Body of pancreas (tissue), 4 donors: Measurements from ENCODE around the gene SLC9A8. TPM values are rescaled to one million over a fixed set of nuclear protein-coding genes. Genes with fewer than 3 reads are reported as not detected.

Experiments used
- ATAC-seq: fragments of 150-250 bp; one replicate; pipeline ENCODE4 v1.9.1; 2016
- DNase-seq, 4 donors: peaks; one replicate each; pipeline ENCODE4 v3.0.0-alpha.2; 2019
- H3K27ac ChIP-seq, 4 donors: fragments of 200-600 bp; sonication (generic); 1 replicate in 3 of 4; 2 replicates in 1 of 4; pipeline versions ENCODE4 v1.5.1 to v1.6.1; 2016 to 2019; ENCODE audit warnings: mild to moderate bottlenecking in 1 of 4, mixed read lengths in 1 of 4, moderate library complexity in 1 of 4
- H3K27me3 ChIP-seq, 2 donors: fragments of 200-600 bp; sonication (generic); one replicate each; pipeline ENCODE4 v1.6.0; 2016; ENCODE audit warnings: mild to moderate bottlenecking in 1 of 2
- H3K36me3 ChIP-seq, 2 donors: fragments of 200-600 bp; sonication (generic); replicated peaks in 1 of 2; 2 replicates each; pipeline ENCODE4 v1.5.1; 2016; ENCODE audit warnings: low read depth in 2 of 2; ENCODE audit not compliant: insufficient read depth in 1 of 2
- H3K4me1 ChIP-seq: fragments of 200-600 bp; sonication (generic); one replicate; pipeline ENCODE4 v1.6.0; 2016
- H3K4me3 ChIP-seq, 2 donors: fragments of 200-600 bp; sonication (generic); 1 replicate in 1 of 2; 2 replicates in 1 of 2; pipeline ENCODE4 v1.5.1; 2016 to 2019
- H3K9me3 ChIP-seq, 3 donors: fragments of 200-600 bp; sonication (generic); 1 replicate in 2 of 3; 2 replicates in 1 of 3; pipeline ENCODE4 v1.5.1; 2016
- POLR2A ChIP-seq, 3 donors: fragments of 450-650 bp; IDR thresholded peaks; one replicate each; pipeline ENCODE4 v1.6.1; 2016; ENCODE audit warnings: antibody characterized with exemption in 3 of 3, mild to moderate bottlenecking in 2 of 3
- WGBS, 2 donors: methylation state at CpG; one replicate each; pipeline ENCODE4 v1.1.5; 2017; 5-methylcytosine and 5-hydroxymethylcytosine counted together
- intact Hi-C: fragments of 100-400 bp; cut with DNase I; formaldehyde crosslinking; loops from one replicate; pipeline ENCODE4 v1.15.1; 2023
- total RNA-seq, 2 donors: library from RNA; depleted of rRNA; stranded (reverse); fragments of >200 nt; gene quantifications; one replicate each; pipeline ENCODE4 v1.1.0, GENCODE V29; 2016
- TF ChIP-seq, protein P1 (sequence below), 7 experiments: fragments of 450-650 bp in 4 of 7; fragments of 200-600 bp in 3 of 7; sonication (generic) in 3 of 7; IDR thresholded peaks; one replicate each; pipeline ENCODE4 v1.5.1; 2016 to 2019; ENCODE audit warnings: antibody characterized with exemption in 7 of 7

SLC9A8 gene
- total RNA-seq, 2 donors from 2014 or later, result 5.9 to 11.2 TPM

DNA sequence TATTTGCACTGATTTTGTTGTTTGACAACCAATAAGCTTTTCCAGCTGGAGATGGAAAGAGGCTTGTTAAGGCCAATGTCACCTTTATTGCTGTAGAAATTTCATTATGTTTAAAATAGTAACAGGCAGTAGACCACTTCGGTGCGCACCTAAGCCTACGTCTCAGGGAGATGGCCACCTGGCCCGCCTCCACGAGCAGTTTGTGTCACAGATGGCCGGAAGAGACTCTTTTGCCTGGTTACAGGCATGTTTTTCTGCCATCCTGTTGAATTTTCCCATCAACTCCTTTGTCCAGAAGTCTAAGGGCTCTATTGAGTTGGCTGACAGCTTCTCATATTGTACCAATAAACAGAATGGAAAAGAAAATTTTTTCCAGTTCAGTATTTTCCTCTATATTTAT lies 51.0 kb downstream of the SLC9A8 start:
- ATAC-seq (no peak), DNase-seq (no peak)
- no peaks in the 10 kb centered on the region for H3K4me1 ChIP-seq
- H3K36me3 ChIP-seq, result peaks cover 0 to 7% of the 10 kb centered on the region in 2 donors
- H3K9me3 ChIP-seq, result no peaks in the 10 kb centered on the region
- H3K27me3 ChIP-seq, result no peaks in the 10 kb centered on the region
- H3K4me3 ChIP-seq, result no peak overlapping the region
- no peak overlapping the region for H3K27ac ChIP-seq
- intact Hi-C loops, result no loop called here
- 93 to 95% methylated on average over 6 of the region's 6 CpGs for WGBS, 2 donors
- TF ChIP-seq POLR2A (IDR thresholded peaks at IDR 0.05), result no peak
- TF ChIP-seq, protein P1, sequence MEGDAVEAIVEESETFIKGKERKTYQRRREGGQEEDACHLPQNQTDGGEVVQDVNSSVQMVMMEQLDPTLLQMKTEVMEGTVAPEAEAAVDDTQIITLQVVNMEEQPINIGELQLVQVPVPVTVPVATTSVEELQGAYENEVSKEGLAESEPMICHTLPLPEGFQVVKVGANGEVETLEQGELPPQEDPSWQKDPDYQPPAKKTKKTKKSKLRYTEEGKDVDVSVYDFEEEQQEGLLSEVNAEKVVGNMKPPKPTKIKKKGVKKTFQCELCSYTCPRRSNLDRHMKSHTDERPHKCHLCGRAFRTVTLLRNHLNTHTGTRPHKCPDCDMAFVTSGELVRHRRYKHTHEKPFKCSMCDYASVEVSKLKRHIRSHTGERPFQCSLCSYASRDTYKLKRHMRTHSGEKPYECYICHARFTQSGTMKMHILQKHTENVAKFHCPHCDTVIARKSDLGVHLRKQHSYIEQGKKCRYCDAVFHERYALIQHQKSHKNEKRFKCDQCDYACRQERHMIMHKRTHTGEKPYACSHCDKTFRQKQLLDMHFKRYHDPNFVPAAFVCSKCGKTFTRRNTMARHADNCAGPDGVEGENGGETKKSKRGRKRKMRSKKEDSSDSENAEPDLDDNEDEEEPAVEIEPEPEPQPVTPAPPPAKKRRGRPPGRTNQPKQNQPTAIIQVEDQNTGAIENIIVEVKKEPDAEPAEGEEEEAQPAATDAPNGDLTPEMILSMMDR (IDR thresholded peaks at IDR 0.05), result no peak

DNA sequence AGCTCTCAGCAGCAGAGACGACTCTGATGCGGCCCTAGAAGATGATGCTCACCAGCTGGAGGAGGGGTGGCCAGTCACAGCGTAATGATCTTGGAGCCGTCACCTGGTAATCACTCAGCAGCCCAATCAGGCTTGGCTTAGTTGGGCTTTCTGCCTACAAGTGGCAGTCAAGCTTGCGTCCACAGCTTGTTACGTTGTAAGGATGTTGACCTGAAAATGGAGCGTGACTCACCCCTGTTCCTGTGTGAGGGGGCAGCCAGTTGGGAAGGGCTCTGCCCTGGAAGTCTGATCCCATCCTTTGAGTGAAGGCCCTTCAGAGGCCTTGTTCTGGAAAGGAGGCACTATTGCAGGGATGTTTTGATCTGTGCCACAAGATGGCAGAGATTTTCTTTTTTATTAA lies 52.9 kb downstream of the SLC9A8 start:
- 78 to 91% methylated on average over 3 to 7 of the region's 7 CpGs for WGBS, 2 donors
- no peak for TF ChIP-seq POLR2A (IDR thresholded peaks at IDR 0.05)
- TF ChIP-seq, protein P1 (IDR thresholded peaks at IDR 0.05), result no peak
- Histone ChIP-seq H3K27ac (no peak overlapping the region), H3K36me3 (peaks cover 0 to 7% of the 10 kb centered on the region in 2 donors), H3K27me3 (no peaks in the 10 kb centered on the region), H3K4me3 (no peak overlapping the region), H3K4me1 (no peaks in the 10 kb centered on the region), H3K9me3 (no peaks in the 10 kb centered on the region)
- intact Hi-C loops, result no loop called here
- ATAC-seq, result no peak
- no peak for DNase-seq

DNA sequence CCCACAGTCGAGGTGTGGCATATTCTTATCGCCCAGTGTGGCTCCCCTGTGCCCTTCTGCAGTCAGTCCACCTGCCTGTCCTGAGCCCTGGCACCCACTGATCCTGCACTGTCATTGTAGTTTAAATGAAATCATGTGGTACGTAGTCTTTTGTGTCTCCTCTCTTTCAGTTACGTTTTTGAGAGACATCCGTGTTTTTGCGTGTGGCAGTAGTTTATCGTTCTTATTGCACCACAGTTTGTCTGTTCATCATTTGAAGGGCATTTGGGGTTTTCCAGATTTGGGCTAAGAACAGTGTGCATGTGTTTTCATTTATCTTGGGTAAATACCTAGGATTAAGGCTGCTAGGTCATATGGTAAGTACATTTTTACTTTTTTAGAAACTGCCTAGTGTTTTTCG lies 53.4 kb downstream of the SLC9A8 start:
- intact Hi-C loops, result no loop called here
- WGBS, 2 donors, result 71 to 83% methylated on average over 8 of the region's 8 CpGs

DNA sequence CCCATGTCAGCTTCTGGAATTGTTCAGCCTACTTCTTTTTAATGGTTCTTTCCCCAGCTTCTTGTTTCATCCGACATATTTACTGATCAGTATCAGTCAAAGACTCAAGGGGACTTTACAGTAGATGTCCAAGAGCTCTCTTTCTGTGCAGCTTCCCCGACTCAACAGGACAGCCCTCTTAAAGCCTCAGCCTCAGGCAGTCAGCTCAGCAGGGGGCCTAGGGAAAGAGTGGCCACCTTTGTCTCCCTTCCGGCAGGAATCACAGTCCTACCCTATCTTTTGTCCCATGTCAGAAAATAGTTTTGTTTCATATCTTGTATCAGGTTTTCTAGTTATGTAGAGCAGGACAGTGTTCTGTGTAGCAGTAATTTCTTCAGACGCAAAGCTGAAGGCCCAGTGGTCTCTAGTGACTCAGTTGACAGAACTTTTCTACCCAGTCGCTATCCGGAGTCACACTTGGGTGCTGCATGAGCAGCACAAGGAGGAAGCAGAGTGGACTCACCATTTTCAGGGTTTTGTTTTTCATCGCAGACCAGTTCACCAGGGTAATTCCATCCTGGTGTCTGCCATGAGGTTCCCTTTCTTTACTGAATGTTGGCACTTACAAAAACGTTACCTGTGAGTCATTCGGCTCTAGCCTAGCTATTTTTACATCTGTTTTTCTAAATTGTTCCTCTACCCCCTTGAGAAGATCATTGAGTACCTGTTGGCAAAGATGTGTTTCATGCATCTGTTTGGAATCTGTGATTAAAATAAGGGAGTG lies 55.0 kb downstream of the SLC9A8 start:
- no peaks in the 10 kb centered on the region for H3K4me1 ChIP-seq
- ATAC-seq (no peak), DNase-seq (no peak)
- WGBS, 2 donors, result 81 to 90% methylated on average over 9 of the region's 9 CpGs
- H3K27me3 ChIP-seq, result no peaks in the 10 kb centered on the region
- TF ChIP-seq, protein P1 (IDR thresholded peaks at IDR 0.05), result no peak
- no peak for TF ChIP-seq POLR2A (IDR thresholded peaks at IDR 0.05)
- peaks cover 0 to 7% of the 10 kb centered on the region in 2 donors for H3K36me3 ChIP-seq
- no peak overlapping the region for H3K4me3 ChIP-seq
- no peaks in the 10 kb centered on the region for H3K9me3 ChIP-seq
- no peak overlapping the region for H3K27ac ChIP-seq
- intact Hi-C loops, result no loop called here

More for the DNA sequence above, 53.4 kb downstream of the SLC9A8 start:
- Histone ChIP-seq H3K27me3 (no peaks in the 10 kb centered on the region), H3K36me3 (peaks cover 0 to 7% of the 10 kb centered on the region in 2 donors), H3K4me1 (no peaks in the 10 kb centered on the region), H3K27ac (no peak overlapping the region), H3K4me3 (no peak overlapping the region), H3K9me3 (no peaks in the 10 kb centered on the region)
- ATAC-seq (no peak), DNase-seq (no peak)
- no peak for TF ChIP-seq POLR2A (IDR thresholded peaks at IDR 0.05)
- TF ChIP-seq, protein P1 (IDR thresholded peaks at IDR 0.05), result no peak

DNA sequence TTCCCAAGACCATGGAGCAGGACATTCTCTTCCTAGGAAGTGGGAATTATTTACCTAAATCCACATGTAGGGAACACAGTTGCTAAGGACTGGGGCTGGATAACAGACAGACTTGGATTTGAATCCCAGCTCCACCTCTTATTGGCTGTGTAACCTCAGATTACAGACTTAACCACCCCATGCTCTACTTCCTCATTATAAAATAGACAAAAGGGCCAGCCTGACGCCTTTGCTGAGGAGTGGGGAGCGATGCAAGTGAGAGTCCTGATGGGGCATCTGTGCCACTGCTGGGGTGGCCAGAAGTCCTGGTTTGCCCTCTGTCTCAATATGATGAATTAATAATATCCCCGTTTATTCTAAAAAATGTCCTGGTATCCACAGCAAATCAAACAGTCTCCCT lies 55.9 kb downstream of the SLC9A8 start:
- WGBS, 2 donors, result 84 to 98% methylated on average over 3 of the region's 3 CpGs
- intact Hi-C loops, result no loop called here
- no peaks in the 10 kb centered on the region for H3K4me1 ChIP-seq
- ATAC-seq, result no peak
- H3K27me3 ChIP-seq, result no peaks in the 10 kb centered on the region
- DNase-seq, result no peak
- TF ChIP-seq POLR2A (IDR thresholded peaks at IDR 0.05), result no peak
- TF ChIP-seq, protein P1 (IDR thresholded peaks at IDR 0.05), result no peak
- no peak overlapping the region for H3K27ac ChIP-seq
- no peaks in the 10 kb centered on the region for H3K9me3 ChIP-seq
- peaks cover 0 to 7% of the 10 kb centered on the region in 2 donors for H3K36me3 ChIP-seq
- no peak overlapping the region for H3K4me3 ChIP-seq
